OCI-LY3 (cell line): ENCODE results near the gene KAZN.

Experiments
- H2AFZ ChIP-seq: fragments of 200-600, 300-600 bp; shearing (Covaris generic); 2 replicates; pipeline ENCODE4 v1.6.0; 2014; ENCODE audit warnings: antibody characterized with exemption, low read depth, low read length
- H3K27ac ChIP-seq: fragments of 200-600, 300-600 bp; sonication (generic); 2 replicates; pipeline ENCODE4 v1.5.1; 2014; ENCODE audit warnings: mild to moderate bottlenecking, low read length, moderate library complexity, mixed read lengths
- H3K27me3 ChIP-seq: fragments of 200-600, 300-600 bp; sonication (generic); 2 replicates; pipeline ENCODE4 v1.6.1; 2014; ENCODE audit warnings: low read depth, low read length, mixed read lengths
- H3K36me3 ChIP-seq: fragments of 200-600, 300-600 bp; sonication (generic); replicated peaks from 2 replicates; pipeline ENCODE3; 2014; ENCODE audit warnings: low read depth, low read length, mixed read lengths
- H3K4me1 ChIP-seq: fragments of 300-600, 200-600 bp; sonication (generic); 2 replicates; pipeline ENCODE4 v1.6.1; 2014; ENCODE audit warnings: low read length, mixed read lengths
- H3K4me2 ChIP-seq: fragments of 200-600, 300-600 bp; sonication (generic); 2 replicates; pipeline ENCODE4 v1.6.1; 2014; ENCODE audit warnings: low read length, mixed read lengths
- H3K4me3 ChIP-seq: fragments of 300-600, 200-600 bp; sonication (generic); 2 replicates; pipeline ENCODE4 v1.5.1; 2014; ENCODE audit warnings: antibody characterized with exemption, mild to moderate bottlenecking, low read length, moderate library complexity
- H3K79me2 ChIP-seq: fragments of 300-600, 200-600 bp; shearing (Covaris generic); 2 replicates; pipeline ENCODE4 v1.6.1; 2014; ENCODE audit warnings: mild to moderate bottlenecking, low read length, mixed read lengths
- H3K9ac ChIP-seq: fragments of 300-600, 200-600 bp; shearing (Covaris generic); 2 replicates; pipeline ENCODE4 v1.6.0; 2014; ENCODE audit warnings: mild to moderate bottlenecking, low read length, moderate library complexity
- H3K9me3 ChIP-seq: fragments of 200-600, 300-600 bp; shearing (Covaris generic); 2 replicates; pipeline ENCODE4 v1.6.1; 2014; ENCODE audit warnings: low read length, mixed read lengths; ENCODE audit not compliant: insufficient read depth
- H4K20me1 ChIP-seq: fragments of 200-600, 300-600 bp; sonication (generic); 2 replicates; pipeline ENCODE4 v1.6.1; 2016; ENCODE audit warnings: low read length, mixed read lengths; ENCODE audit not compliant: insufficient read depth
- EZH2phosphoT487 ChIP-seq: fragments of 200-600 bp; shearing (Covaris generic); IDR thresholded peaks from 2 replicates; pipeline ENCODE4 v1.6.1; 2018; ENCODE audit warnings: antibody characterized with exemption, mixed run types, low read depth
- TF ChIP-seq, protein P1 (sequence below): fragments of 200-600, 300-600 bp; sonication (generic); IDR thresholded peaks from 2 replicates; pipeline ENCODE4 v1.5.1; 2014; ENCODE audit warnings: antibody characterized with exemption, low read length, low read depth

The KAZN gene

DNA sequence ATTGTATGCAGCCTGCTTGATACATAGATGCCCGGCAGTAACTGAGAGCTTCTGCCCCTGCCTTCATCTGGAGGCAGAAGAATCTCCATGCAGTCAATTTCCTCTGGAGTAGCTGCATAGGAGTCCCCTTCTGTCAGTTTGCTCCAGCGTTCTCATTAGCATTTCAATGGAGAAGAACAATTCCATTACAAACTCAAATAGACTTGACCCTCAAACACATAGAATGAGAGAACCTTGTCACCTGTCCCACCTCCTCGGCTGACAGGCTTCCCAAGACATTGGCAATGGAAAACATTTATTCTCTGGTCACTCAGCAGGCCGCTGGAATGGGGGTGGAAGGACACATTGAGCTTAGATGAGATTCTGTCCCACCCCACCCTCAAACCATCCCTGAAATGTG lies 509.4 kb downstream of the KAZN start:
- H4K20me1 ChIP-seq: no peaks in the 10 kb centered on the region
- no peaks in the 10 kb centered on the region for H3K27me3 ChIP-seq
- H3K79me2 ChIP-seq: no peaks in the 10 kb centered on the region
- H3K4me1 ChIP-seq: peaks cover 8% of the 10 kb centered on the region
- H3K4me3 ChIP-seq: no peak overlapping the region
- TF ChIP-seq, protein P1, sequence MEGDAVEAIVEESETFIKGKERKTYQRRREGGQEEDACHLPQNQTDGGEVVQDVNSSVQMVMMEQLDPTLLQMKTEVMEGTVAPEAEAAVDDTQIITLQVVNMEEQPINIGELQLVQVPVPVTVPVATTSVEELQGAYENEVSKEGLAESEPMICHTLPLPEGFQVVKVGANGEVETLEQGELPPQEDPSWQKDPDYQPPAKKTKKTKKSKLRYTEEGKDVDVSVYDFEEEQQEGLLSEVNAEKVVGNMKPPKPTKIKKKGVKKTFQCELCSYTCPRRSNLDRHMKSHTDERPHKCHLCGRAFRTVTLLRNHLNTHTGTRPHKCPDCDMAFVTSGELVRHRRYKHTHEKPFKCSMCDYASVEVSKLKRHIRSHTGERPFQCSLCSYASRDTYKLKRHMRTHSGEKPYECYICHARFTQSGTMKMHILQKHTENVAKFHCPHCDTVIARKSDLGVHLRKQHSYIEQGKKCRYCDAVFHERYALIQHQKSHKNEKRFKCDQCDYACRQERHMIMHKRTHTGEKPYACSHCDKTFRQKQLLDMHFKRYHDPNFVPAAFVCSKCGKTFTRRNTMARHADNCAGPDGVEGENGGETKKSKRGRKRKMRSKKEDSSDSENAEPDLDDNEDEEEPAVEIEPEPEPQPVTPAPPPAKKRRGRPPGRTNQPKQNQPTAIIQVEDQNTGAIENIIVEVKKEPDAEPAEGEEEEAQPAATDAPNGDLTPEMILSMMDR: no peak
- TF ChIP-seq EZH2phosphoT487: no peak
- no peak overlapping the region for H3K4me2 ChIP-seq
- no peak overlapping the region for H2AFZ ChIP-seq
- no peak overlapping the region for H3K27ac ChIP-seq
- H3K9ac ChIP-seq: no peak overlapping the region
- H3K36me3 ChIP-seq: no peaks in the 10 kb centered on the region
- no peaks in the 10 kb centered on the region for H3K9me3 ChIP-seq

DNA sequence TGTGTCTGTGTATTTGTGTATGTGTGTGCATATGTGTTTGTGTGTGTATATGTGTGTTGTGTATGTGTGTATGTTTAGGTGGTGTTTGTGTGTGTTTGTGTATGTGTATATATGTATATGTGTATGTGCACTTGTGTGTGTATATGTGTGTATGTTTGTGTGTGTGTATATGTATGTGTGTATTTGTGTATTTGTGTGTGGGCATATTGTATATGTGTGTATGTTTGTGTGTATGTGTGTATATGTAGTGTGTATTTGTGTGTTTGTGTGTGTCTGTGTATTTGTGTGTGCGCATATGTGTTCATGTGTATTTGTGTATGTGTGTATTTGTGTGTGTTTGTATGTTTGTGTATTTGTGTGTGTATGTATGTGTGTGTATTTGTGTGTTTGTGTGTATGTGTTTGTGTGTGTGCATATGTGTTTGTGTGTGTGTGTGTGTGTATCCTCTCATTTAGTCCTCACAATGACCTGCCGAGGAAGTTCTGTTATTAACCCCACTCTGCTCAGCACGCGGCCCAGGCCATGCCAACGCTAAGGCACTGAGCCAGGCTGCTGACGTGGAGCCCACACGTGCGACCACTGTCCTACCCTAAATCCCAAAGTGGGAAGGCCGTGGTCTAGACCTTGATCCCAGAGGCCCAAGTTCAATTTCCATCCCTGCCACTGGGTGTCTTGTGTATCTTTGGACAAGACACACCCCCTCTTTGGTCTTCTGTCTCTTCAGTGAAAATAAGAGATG lies 511.8 kb downstream of the KAZN start:
- H3K36me3 ChIP-seq: no peaks in the 10 kb centered on the region
- H3K9me3 ChIP-seq: no peaks in the 10 kb centered on the region
- TF ChIP-seq, protein P1: no peak
- TF ChIP-seq EZH2phosphoT487: no peak
- H3K79me2 ChIP-seq: no peaks in the 10 kb centered on the region
- no peaks in the 10 kb centered on the region for H4K20me1 ChIP-seq
- H3K4me1 ChIP-seq: peaks cover 8% of the 10 kb centered on the region
- H3K9ac ChIP-seq: no peak overlapping the region
- no peak overlapping the region for H3K27ac ChIP-seq
- no peak overlapping the region for H2AFZ ChIP-seq
- no peak overlapping the region for H3K4me2 ChIP-seq
- H3K4me3 ChIP-seq: no peak overlapping the region
- H3K27me3 ChIP-seq: no peaks in the 10 kb centered on the region

DNA sequence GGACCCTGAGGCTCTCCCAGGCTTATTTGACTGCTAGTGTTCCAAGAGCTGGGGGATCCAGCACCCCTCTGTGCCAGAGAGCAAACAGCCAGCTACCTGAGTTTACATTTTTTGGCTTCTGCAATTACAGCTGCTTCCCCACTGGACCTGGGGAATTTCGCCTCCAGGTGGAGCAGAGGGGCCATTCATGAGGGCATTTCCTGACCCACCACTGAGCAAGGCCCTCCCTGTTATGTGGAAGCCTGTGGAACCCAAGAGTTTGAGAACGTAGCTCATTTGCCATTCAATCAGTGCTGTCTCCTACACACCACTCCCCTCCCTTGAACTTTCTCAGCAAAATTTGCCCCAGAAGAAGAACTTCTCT lies 512.4 kb downstream of the KAZN start:
- Histone ChIP-seq H3K27ac (no peak overlapping the region), H3K4me3 (no peak overlapping the region), H3K27me3 (no peaks in the 10 kb centered on the region), H3K79me2 (no peaks in the 10 kb centered on the region), H3K9ac (no peak overlapping the region), H3K4me2 (no peak overlapping the region), H3K4me1 (peaks cover 8% of the 10 kb centered on the region), H2AFZ (no peak overlapping the region), H3K9me3 (no peaks in the 10 kb centered on the region), H3K36me3 (no peaks in the 10 kb centered on the region), H4K20me1 (no peaks in the 10 kb centered on the region)
- TF ChIP-seq EZH2phosphoT487: no peak
- TF ChIP-seq, protein P1: no peak

DNA sequence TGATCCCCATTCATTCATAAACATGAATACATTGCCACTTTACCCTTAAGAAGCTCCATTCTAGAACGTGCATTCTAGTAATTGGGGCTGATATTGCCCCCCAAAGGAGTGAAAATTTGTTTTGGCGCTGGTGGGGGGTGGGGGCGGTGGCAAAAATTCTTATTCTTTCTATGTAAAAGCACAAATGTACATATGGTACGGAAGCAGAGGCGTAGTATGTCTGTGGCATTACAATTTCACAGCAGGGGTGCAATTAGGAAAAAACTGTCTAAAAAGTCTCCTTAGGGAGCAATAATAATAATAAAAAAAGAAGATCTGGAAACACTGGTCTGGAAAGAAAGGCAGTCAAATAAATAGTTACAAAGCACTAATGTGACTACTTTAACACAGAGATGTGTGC lies 514.7 kb downstream of the KAZN start:
- no peak overlapping the region for H3K4me2 ChIP-seq
- H3K36me3 ChIP-seq: no peaks in the 10 kb centered on the region
- H4K20me1 ChIP-seq: no peaks in the 10 kb centered on the region
- H2AFZ ChIP-seq: no peak overlapping the region
- H3K4me1 ChIP-seq: peaks cover 8% of the 10 kb centered on the region
- TF ChIP-seq, protein P1: no peak
- TF ChIP-seq EZH2phosphoT487: no peak
- no peak overlapping the region for H3K9ac ChIP-seq
- no peak overlapping the region for H3K27ac ChIP-seq
- no peaks in the 10 kb centered on the region for H3K27me3 ChIP-seq
- H3K79me2 ChIP-seq: no peaks in the 10 kb centered on the region
- no peaks in the 10 kb centered on the region for H3K9me3 ChIP-seq
- no peak overlapping the region for H3K4me3 ChIP-seq
